Stimulated activated CD4-positive, alpha-beta T cell treated with anti-CD3 and anti-CD28 coated beads, Interleukin-4, amount 100 ng/mL, for 48 hours (primary cell): ENCODE data around the gene NUP85.
"Not testable (repeated sequence)": the region's sequence is repeated elsewhere in the genome, so short reads cannot be mapped to it uniquely, and the experiment has no call there.

Experiments used
- DNase-seq, 2 donors: peaks; one replicate each; pipeline ENCODE4 v3.0.0-alpha.2; 2020; ENCODE audit warnings: low read depth in 2 of 2

NUP85 gene

DNA sequence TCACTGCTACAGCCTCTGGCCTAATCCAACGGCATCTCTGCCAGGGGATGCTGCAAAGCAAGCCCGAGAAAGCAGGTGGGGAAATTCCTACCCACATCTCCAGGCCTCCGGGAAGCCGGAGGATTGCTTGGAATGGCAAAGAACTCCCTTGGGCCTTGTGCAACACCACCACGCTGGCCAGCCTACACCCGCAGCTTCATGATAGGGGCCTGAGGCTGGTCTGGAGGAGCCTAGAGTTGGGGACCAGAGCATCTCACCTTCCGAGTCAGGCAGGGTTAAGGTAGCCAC, 35.6 kb downstream of the NUP85 start:
- DNase-seq = no peak

DNA sequence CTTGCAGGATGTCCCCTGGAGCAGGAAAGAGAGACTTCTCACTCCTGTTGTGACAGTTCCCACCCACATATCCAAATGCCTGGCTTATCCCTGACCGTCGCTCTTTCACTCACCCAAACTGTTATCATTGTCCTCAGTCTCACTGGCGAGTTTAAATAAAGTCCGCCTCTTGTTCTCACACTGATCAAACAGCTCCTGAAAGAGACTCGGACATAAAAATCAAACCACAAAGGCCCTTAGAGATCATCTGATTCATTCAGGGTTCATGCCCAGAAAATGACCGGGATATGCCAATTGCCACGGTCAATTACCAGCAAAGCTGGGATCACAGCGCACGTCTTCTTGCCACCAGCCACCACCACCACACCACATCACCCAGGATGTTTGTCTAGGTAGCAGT, 36.0 kb downstream of the NUP85 start:
- DNase-seq = no peak

DNA sequence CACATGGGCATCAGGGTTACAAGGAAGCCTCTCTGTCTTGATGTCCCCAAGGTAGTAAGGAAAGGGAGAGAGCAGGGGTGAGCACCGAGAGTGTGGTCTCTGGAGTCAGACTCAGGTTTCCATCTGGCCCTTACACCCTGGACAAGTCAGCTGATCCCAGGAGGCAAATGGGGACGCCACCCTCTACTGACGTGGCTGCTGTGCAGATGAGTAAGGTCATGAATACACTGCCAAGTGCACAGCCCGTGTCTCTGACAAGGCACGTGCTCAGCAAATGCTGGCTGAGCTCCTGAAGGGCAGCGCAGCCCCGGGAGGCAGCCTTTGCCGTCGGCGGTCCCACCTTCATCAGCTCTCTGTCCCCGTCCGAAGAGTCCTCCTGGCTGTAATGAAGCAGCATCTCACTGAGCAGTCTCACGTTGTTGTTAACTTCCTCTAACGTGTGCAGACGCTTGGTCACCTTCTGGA, 36.5 kb downstream of the NUP85 start:
- no peak for DNase-seq

DNA sequence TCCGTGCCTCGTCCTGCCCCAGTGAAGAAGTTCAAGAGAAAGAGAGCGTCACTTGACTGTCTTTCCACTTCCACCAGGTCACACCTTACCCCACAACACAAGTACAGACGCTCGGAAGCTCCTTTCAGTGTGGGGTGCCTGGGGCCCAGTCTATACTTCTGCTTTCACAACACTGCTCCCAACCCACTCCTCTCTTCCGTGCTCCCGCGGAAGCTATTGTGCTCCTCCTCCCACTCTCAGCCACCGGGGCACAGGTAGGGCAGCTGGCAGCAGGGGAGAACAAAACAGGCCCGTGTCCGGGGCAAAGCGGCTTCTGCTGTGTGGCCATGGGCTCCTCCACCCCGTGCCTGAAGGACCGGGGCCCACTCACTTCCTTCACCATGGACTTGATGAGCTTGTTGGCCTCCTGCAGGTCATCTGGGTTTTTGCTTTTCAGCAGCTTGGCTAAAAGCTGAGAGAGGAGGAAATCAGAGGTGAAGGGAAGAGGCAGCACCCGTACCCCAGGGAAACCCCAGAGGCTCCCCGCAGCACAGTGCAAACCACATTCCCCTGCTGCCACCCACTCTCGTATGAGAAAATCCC, 37.1 kb downstream of the NUP85 start:
- DNase-seq = no peak

DNA sequence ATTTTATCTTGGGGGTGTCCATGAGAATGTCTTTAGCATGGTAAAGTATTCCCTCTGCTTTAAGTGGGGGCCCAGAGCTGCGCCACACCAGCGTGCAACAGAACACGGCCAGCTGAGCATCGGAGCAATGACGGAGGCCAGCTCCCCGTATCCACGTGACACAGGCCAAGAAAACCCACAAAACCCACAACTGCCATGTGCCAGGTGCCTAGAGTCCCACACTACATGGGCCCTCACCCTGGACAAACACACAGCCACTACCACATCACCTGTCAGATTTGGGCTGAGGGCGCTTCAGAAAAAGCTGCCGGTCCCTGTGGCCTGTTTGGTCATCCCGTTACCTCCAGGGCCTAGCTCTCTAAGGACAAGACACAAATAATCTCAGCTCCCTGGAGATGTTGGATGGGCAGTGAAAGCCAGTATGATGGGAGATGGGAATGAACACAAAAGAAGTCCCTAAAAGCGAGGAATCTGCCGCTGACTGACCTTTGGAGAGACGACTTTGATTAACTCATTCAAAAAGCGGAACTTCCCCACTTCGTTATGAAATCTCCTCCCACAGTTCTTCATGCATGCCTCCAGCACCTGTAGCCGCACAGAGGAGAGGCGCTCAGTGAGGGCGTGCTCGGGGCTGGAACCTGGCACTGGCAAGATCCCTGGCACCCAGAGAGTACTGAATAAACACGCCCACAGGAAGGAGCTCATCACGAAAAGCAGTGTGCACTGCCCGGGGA, 38.8 kb downstream of the NUP85 start:
- no peak for DNase-seq

DNA sequence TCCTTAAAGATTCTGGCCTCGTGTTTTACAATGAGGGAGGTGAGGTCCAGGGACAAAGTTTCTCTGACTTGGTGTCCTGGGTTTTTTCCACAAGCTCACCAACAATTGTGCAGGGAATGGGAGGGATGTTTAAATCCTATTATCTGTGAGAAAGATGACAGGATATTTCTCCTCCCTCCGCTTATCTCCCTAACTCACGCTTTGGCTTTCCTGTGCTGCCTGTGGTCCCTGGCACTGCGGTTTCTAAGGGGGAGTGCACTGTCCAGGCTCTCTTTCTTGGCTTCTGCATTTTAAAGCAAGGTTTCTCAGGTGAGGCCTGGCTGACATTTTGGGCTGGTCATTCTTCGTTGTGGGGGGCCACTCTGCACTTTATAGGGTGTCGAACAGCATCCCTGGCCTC, 39.5 kb downstream of the NUP85 start:
- DNase-seq = no peak

DNA sequence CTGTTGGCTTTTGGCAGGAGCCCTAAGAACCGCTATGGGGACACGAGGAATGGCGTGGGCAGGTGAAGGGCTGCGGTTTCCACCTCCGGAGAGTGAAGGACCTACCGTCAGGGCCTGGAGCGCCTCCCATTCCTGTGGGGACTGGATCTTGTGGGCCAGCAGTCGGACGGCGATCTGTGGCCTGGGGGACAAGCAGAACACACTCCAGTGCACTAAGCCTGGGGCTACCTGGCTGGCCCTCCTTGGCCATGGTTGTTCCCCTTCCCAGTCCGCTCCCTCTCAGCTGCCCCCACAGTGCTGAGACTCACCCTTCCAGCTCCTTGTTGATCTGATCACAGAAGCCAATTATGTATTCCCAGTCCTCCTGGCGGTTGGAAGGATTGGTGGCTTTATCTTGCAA, 40.9 kb downstream of the NUP85 start:
- DNase-seq = no peak

DNA sequence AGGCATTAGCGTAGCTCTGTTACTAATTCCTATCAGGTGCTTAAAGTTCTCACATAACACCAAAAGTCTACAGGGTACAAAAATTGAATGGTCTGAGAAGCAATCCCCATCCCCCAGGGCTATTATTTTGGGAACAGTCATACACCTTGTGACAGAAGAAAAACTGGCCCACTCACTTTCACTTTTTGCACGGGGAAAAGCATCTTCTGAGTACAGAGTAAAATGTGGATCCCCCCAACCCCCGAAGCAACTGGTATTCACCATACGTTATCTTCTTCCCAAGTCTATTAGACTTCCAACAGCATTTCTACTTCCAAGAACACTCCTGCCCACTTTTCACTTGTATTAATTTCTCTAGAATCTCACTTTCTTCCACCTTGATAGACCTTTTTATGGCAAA, 44.1 kb downstream of the NUP85 start:
- DNase-seq = no peak

DNA sequence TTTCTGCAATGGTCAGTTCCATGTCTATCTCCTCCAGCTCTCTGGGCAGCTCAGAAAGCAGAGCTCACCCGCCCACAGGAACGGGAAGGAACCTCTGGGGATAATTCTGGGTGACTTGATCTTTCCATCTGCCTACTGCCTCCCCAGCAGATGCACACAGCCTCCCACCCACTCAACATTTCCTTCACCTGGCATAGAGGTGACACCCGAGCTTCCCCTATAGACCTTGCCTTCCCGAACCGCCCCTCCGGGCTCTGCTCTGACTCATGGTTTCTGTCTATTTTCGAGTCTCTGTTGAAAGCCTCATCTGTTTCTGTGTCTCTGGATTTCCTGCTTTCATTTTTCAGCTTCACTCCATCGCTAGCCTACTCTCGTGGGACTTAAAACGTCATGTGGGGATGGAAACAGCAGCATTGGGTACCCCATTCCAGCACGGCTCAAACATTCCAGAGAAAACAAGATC, 44.6 kb downstream of the NUP85 start:
- DNase-seq = peak; percentile 62 to 79

DNA sequence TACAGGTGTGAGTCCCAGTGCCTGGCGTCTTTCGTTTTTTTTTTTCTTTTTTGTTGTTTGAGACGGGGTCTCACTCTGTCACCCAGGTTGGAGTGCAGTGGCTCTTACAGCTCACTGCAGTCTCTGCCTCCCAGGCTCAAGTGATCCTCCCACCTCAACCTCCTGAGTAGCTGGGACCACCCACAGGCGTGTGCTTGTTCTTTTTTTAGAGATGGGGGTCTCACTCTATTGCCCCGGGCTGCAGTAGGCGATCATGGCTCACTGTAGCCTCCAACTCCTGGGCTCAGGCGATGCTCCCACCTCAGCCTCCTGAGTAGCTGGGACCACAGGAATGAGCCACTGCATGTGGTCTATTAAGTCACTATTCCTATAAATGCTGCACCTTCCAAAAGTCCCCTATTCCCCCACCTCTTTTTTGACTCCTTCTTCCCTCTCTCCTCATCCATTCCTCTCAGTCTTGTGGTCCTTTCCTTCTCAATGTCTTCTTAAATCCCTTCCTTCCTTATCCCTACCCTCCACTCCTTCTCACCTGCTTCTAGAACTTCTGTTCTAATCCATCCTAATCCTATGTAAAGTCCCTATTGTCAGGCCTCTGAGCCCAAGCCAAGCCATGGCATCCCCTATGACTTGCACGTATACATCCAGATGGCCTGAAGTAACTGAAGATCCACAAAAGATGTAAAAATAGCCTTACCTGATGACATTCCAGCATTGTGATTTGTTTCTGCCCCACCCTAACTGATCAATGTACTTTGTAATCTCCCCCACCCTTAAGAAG, 46.7 kb downstream of the NUP85 start:
- no peak for DNase-seq

DNA sequence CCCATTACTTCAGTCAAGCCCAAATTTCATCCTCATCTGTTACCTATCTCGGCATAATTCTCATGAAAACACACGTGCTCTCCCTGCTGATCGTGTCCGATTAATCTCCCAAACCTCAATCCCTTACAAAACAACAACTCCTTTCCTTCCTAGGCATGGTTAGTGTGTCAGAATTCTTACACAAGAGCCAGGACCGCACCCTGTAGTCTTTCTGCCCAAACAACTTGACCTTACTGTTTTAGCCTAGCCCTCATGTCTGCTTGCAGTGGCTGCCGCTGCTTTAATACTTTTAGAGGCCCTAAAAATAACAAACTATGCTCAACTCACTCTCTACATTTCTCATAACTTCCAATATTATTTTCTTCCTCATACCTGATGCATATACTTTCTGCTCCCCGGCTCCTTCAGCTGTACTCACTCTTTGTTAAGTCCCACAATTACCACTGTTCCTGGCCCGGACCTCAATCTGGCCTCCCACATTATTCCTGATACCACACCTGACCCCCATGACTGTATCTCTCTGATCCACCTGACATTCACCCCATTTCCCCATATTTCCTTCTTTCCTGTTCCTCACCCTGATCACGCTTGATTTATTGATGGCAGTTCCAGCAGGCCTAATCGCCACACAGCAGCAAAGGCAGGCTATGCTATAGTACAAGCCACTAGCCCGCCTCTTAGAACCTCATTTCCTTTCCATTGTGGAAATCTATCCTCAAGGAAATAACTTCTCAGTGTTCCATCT, 50.6 kb downstream of the NUP85 start:
- DNase-seq = not testable (repeated sequence)

DNA sequence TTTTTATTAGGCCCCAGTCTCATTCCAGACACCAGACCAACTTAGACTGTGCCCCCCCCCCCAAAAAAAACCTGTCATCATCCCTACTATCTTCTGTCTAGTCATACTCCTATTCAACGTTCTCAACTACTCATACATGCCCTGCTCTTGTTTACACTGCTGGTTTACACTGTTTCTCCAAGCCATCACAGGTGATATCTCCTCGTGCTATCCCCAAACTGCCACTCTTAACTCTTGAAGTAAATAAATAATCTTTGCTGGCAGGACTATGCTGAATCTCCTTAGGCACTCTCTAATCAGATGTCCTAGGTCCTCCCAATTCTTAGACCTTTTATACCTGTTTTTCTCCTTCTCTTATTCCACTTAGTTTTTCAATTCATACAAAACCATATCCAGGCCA, 51.7 kb downstream of the NUP85 start:
- DNase-seq = not testable (repeated sequence)

DNA sequence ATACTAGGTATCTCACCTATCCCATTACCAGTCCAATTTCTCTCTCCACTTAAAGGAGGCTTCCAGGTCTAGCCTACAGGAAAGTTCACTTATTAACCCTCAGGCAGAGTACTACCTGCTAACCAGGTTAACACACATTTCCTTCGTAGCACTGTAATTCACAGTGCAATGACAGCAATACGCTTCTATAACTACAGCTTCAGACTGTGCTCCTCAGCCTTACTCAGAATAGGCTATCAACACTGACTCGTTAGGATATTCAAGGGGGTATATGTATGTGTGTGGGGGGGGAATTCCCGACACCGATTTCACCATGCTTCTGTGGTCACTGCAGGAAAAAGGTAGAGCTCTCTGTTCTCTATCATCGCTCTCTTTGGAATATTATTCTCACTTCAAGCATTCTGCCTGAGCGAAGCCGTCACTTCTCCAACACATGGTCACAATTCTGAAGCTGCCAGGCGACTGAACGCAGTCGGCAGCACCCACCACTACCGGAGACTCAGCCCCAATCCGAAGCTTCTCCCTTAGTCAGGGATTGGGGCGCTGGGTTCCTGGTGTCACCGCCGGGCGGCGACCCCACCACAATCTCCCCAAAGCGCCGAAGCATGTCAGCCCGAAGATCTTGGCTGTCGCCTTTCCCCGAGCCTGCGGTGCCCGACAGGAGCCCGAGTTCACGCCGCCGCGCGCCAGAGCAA, 55.3 kb downstream of the NUP85 start:
- peak in 1 of 2 donors; percentile 56 for DNase-seq

DNA sequence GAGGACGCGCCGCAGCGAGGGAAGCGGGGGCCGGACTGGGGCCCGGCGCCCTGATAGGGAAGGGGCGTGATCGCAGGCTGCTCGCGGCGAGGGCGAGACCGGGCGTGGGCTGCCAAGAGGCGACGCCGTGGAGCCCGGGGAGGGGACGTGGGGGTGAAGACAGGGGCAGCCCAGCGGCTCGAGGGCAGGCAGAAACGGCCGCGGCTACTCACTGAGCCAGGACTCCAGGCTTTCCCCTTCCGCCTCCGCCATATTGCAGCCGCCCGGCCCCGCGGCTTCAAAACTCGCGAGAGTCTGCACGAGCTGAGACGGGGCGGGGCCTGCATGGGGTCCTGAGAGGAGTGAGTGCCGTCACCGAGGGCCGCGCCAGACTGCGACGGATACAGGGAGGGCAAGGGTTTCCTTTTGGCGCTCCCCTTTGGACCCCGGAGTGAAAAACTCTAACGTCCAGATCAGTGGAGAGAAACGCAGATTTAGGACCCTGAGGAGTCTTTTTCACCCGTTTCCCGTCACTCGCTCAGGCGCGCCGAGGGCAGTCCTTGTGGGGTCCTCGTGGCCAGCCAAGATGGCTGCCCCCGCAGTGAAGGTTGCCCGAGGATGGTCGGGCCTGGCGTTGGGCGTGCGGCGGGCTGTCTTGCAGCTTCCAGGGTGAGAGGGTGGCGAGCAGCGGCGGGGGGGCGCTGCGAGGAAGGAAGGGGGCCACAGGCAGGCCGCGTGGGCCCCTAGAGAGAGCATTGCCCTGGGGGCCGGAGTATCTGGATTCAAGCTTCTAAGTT, 56.0 kb downstream of the NUP85 start, which contains the start of the genes GGA3 and MRPS7:
GGA3 (minus strand) TSS at position 271 of the 776 bp plus-strand sequence; CDS start at position 252, 19 bp downstream.
MRPS7 (plus strand) TSS at position 544 of the 776 bp plus-strand sequence; CDS start at position 566, 22 bp downstream.
- peak; percentile 95 to 96 for DNase-seq

DNA sequence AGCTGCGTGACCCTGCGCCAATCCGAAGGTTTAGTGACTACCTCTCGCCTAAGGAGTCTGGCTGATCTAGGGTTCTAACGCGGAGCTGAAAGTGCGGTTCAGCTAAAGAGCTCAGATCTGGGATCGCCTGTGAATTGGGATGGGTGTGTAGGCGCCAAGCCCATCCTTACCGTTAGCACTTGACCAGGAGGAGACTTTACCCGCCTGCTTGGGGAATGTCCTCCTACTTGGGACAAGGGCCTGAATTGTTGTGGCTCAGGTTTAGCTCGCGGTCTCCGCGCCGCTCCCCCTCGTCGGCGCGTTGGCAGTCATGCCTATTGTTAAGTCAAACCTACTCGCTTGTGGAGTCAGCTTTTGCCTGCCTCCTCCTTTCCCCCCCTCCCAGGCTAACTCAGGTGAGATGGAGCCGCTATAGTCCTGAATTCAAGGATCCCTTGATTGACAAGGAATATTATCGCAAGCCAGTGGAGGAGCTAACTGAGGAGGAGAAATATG, 56.7 kb downstream of the NUP85 start:
- no peak for DNase-seq

DNA sequence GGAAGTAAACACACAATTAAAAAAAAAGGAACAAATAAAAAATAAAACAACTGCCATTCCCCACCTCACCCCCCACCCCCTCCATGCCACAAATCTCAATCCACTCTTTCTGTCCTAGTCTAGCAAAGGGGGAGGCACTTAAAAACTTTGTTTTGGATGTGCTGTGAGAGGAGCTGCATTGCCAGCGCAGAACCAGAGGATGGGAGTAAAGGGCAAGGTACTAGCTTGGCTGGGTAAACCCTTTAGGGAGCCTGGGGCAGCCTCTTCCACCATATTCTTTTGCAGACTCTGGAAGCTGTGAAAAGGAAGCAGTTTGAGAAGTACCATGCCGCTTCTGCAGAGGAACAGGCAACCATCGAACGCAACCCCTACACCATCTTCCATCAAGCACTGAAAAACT, 57.6 kb downstream of the NUP85 start:
- no peak for DNase-seq

DNA sequence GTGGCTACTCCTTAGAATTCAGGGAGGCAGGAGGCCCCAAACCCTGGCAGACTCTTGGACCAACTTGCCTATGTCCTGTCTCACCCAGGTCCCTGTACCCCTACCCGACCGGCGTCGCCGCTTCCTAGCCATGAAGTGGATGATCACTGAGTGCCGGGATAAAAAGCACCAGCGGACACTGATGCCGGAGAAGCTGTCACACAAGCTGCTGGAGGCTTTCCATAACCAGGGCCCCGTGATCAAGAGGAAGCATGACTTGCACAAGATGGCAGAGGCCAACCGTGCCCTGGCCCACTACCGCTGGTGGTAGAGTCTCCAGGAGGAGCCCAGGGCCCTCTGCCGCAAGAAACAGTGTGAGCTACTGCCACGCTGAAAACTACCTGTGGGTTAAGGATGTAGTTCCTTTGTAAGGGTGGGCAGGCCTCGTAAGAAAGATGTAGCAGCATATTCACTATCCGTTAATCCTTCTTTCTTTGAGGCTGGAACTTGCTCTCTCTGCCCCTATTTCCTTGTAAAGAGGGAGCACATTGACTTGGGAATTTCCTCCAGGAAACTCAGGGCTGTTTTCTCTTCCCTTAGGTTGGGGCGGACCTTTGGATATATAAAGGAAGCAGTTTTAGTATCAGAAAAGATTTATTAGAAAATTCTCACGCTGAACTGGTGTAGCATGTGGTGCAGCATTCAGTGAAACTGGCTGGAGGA, 60.3 kb downstream of the NUP85 start:
- DNase-seq = no peak

DNA sequence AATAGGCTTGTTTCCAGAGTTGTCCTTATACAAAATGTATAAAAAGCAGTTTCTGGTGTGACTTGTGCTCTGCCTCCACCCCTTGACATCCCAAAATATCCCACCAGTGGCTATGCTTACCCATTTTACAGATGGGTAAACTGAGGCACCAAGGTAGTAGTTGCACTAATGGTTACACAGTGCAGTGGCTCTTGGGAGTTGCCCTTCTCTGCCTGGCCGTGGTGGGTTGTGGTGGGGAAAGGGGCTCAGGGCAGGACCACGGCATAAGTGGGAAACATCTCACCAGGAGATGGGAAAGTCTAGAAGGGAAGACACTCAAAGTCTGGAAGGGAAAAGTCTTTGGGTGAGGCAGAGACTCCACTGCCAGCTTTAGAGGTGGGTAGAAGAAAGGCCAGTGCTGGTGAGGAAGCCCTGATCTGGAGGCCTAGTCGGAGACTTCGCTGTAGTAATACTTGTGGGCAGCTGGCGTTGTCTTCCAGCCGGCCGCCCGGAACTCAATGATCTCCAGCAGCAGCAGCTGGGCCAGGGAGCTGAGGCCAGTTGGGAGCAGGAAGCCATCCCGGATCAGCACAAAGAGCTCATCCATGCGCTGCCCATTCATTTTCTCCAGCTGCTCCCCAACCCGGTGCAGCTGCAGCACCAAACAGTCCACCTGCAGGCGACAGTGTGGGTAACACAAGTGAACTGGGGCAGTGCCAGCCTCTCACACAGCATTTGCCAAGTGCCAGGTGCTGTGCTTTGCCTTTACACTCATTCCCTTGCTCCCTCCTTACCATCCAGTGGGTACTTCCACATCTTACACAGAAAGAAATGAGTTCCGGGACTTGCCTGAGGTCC, 61.1 kb downstream of the NUP85 start:
- no peak for DNase-seq

DNA sequence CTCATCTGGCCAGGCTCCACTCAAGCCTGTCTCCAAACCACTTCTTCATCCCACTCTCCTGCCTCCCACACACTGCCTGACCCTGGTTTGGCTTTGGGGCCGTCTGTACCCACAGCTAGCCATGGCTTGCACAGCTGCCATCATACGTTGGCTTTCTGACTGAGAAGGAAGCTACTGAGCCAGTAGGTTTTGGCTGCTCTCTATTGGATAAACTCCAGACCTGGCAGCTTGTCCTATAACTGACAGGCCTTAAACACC, 61.6 kb downstream of the NUP85 start:
- DNase-seq = no peak
